GM12892 (cell line): ENCODE data around the gene KHDRBS2.

Experiments
- POLR2A ChIP-seq: IDR thresholded peaks from 2 replicates; pipeline ENCODE4 v1.6.1; 2011; ENCODE audit warnings: low read depth, low read length, control low read depth
- TAF1 ChIP-seq: IDR thresholded peaks from 2 replicates; pipeline ENCODE4 v1.6.1; 2011; ENCODE audit warnings: low read depth, mild to moderate bottlenecking, control low read depth, low read length, borderline replicate concordance

- no peak for TF ChIP-seq POLR2A
- no peak for TF ChIP-seq TAF1
These were observed 83.9 kb downstream of the KHDRBS2 start for GRCh38 chr6:62202078-62202477.
